ENCODE results near the gene NINJ2.

The NINJ2 gene

GRCh38 chr12:681568-682256, 18.5 kb upstream of the NINJ2 start:
- no peak overlapping the region for H3K4me3 ChIP-seq (ENCODE audit: low read depth in 1 of 2, low read length in 2 of 2)
- H3K79me2 ChIP-seq (ENCODE audit: insufficient read depth, low read length): no peaks in the 10 kb centered on the region
- H3K9ac ChIP-seq (ENCODE audit: low read depth, low read length): no peak overlapping the region
- ATAC-seq (ENCODE audit: insufficient read depth, low read depth) (no peak), DNase-seq (no peak)
- H3K27ac ChIP-seq (ENCODE audit: low read length): no peak overlapping the region
- TF ChIP-seq, protein P1, sequence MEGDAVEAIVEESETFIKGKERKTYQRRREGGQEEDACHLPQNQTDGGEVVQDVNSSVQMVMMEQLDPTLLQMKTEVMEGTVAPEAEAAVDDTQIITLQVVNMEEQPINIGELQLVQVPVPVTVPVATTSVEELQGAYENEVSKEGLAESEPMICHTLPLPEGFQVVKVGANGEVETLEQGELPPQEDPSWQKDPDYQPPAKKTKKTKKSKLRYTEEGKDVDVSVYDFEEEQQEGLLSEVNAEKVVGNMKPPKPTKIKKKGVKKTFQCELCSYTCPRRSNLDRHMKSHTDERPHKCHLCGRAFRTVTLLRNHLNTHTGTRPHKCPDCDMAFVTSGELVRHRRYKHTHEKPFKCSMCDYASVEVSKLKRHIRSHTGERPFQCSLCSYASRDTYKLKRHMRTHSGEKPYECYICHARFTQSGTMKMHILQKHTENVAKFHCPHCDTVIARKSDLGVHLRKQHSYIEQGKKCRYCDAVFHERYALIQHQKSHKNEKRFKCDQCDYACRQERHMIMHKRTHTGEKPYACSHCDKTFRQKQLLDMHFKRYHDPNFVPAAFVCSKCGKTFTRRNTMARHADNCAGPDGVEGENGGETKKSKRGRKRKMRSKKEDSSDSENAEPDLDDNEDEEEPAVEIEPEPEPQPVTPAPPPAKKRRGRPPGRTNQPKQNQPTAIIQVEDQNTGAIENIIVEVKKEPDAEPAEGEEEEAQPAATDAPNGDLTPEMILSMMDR (IDR thresholded peaks at IDR 0.05; ENCODE audit: borderline replicate concordance, extremely low read depth, low read length, poor library complexity, severe bottlenecking): no peak
- TF ChIP-seq EZH2 (IDR thresholded peaks at IDR 0.05; ENCODE audit: borderline replicate concordance, low read depth, low read length, severe bottlenecking): no peak
- H2AFZ ChIP-seq (ENCODE audit: low read depth, low read length): no peak overlapping the region
- no peak overlapping the region for H3K4me2 ChIP-seq (ENCODE audit: insufficient read depth, low read length)
- peaks cover 8% of the 10 kb centered on the region for H3K4me1 ChIP-seq (ENCODE audit: insufficient read depth, low read length)
- no peaks in the 10 kb centered on the region for H3K27me3 ChIP-seq (ENCODE audit: insufficient read depth, low read length, poor library complexity)
- no peaks in the 10 kb centered on the region for H3K9me3 ChIP-seq (ENCODE audit: insufficient read depth, low read length, severe bottlenecking)
- H3K36me3 ChIP-seq (ENCODE audit: insufficient read depth, low read length): no peaks in the 10 kb centered on the region
- H4K20me1 ChIP-seq (ENCODE audit: insufficient read depth, low read length): no peaks in the 10 kb centered on the region

GRCh38 chr12:678747-679712, 15.8 kb upstream of the NINJ2 start:
- Histone ChIP-seq H3K79me2 (ENCODE audit: insufficient read depth, low read length) (no peaks in the 10 kb centered on the region), H3K4me1 (ENCODE audit: insufficient read depth, low read length) (peaks cover 8% of the 10 kb centered on the region; the same call in 1 of the 2 replicates), H3K4me3 (ENCODE audit: low read depth in 1 of 2, low read length in 2 of 2) (no peak overlapping the region), H3K27me3 (ENCODE audit: insufficient read depth, low read length, poor library complexity) (no peaks in the 10 kb centered on the region), H3K36me3 (ENCODE audit: insufficient read depth, low read length) (no peaks in the 10 kb centered on the region), H3K4me2 (ENCODE audit: insufficient read depth, low read length) (no peak overlapping the region), H3K9me3 (ENCODE audit: insufficient read depth, low read length, severe bottlenecking) (no peaks in the 10 kb centered on the region), H2AFZ (ENCODE audit: low read depth, low read length) (no peak overlapping the region), H3K9ac (ENCODE audit: low read depth, low read length) (no peak overlapping the region), H4K20me1 (ENCODE audit: insufficient read depth, low read length) (no peaks in the 10 kb centered on the region), H3K27ac (ENCODE audit: low read length) (no peak overlapping the region)
- ATAC-seq (ENCODE audit: insufficient read depth, low read depth): no peak
- TF ChIP-seq, protein P1 (IDR thresholded peaks at IDR 0.05; ENCODE audit: borderline replicate concordance, extremely low read depth, low read length, poor library complexity, severe bottlenecking): no peak
- TF ChIP-seq EZH2 (IDR thresholded peaks at IDR 0.05; ENCODE audit: borderline replicate concordance, low read depth, low read length, severe bottlenecking): no peak
- no peak for DNase-seq

GRCh38 chr12:675562-675961, 12.3 kb upstream of the NINJ2 start:
- no peak for TF ChIP-seq EZH2 (IDR thresholded peaks at IDR 0.05; ENCODE audit: borderline replicate concordance, low read depth, low read length, severe bottlenecking)
- TF ChIP-seq, protein P1 (IDR thresholded peaks at IDR 0.05; ENCODE audit: borderline replicate concordance, extremely low read depth, low read length, poor library complexity, severe bottlenecking): no peak
- no peak for DNase-seq
- Histone ChIP-seq H3K4me3 (ENCODE audit: low read depth in 1 of 2, low read length in 2 of 2) (no peak overlapping the region), H3K4me1 (ENCODE audit: insufficient read depth, low read length) (peaks cover 11% of the 10 kb centered on the region), H4K20me1 (ENCODE audit: insufficient read depth, low read length) (no peaks in the 10 kb centered on the region), H3K9ac (ENCODE audit: low read depth, low read length) (no peak overlapping the region), H3K79me2 (ENCODE audit: insufficient read depth, low read length) (no peaks in the 10 kb centered on the region), H3K27ac (ENCODE audit: low read length) (no peak overlapping the region), H2AFZ (ENCODE audit: low read depth, low read length) (no peak overlapping the region), H3K27me3 (ENCODE audit: insufficient read depth, low read length, poor library complexity) (no peaks in the 10 kb centered on the region), H3K9me3 (ENCODE audit: insufficient read depth, low read length, severe bottlenecking) (no peaks in the 10 kb centered on the region), H3K4me2 (ENCODE audit: insufficient read depth, low read length) (no peak overlapping the region), H3K36me3 (ENCODE audit: insufficient read depth, low read length) (no peaks in the 10 kb centered on the region)
- no peak for ATAC-seq (ENCODE audit: insufficient read depth, low read depth)

All from DND-41 (cell line).